IgD-negative memory B cell (primary cell): ENCODE measurements around the gene FGF12. TPM values are rescaled to one million over a fixed set of nuclear protein-coding genes. Genes with fewer than 3 reads are reported as not detected.
"Not testable (repeated sequence)": the region's sequence is repeated elsewhere in the genome, so short reads cannot be mapped to it uniquely, and the experiment has no call there.

ENCODE experiments used
- H3K27ac Mint-ChIP-seq, 3 donors: one replicate each; pipeline ENCODE4 v1.8.0; 2020 to 2022; ENCODE audit warnings: mild to moderate bottlenecking in 3 of 3, mixed read lengths in 3 of 3, moderate library complexity in 1 of 3
- H3K27me3 Mint-ChIP-seq: one replicate; pipeline ENCODE4 v1.8.0; 2021; ENCODE audit warnings: mixed read lengths
- H3K36me3 Mint-ChIP-seq: one replicate; pipeline ENCODE4 v1.8.0; 2020; ENCODE audit warnings: mild to moderate bottlenecking, mixed read lengths
- H3K4me1 Mint-ChIP-seq, 3 donors: one replicate each; pipeline ENCODE4 v1.8.0; 2020 to 2022; ENCODE audit warnings: mixed read lengths in 3 of 3, mild to moderate bottlenecking in 1 of 3
- H3K4me3 Mint-ChIP-seq, 4 donors: one replicate each; pipeline ENCODE4 v1.8.0; 2020 to 2022; ENCODE audit warnings: mild to moderate bottlenecking in 4 of 4, mixed read lengths in 4 of 4, moderate library complexity in 3 of 4
- H3K9me3 Mint-ChIP-seq, 3 donors: one replicate each; pipeline ENCODE4 v1.8.0; 2020 to 2021; ENCODE audit warnings: mixed read lengths in 3 of 3, mild to moderate bottlenecking in 1 of 3
- polyA plus RNA-seq: library from polyadenylated mRNA; unstranded; fragments of 300-500 nt; fragmentation: Illumina TruSeq; gene quantifications from one replicate; pipeline ENCODE4 v1.2.3, GENCODE V29; 2021

The FGF12 gene
- polyA plus RNA-seq, 1 donor from 2014 or later = 0.38 TPM

DNA sequence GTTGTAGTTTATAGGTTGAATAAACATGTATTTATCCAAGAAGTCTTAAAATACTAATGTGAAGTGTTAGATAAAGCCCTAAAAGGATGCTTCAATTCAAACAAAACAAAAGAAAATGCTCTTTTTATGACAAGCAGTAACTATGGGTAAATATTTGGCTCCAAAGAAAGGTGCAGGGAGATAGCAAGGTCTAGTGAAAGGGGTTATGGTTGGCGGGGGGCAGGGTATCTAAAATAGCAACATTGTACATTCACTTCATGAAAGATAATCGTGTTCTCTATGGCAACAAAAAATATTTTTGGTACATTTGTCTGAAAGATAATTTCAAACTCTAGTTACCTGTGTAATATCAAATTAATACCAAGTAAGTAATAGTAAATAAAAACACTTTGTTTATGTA lies 149.5 kb downstream of the FGF12 start:
- Mint-ChIP-seq H3K27me3 (no peaks in the 10 kb centered on the region), H3K4me1 (no peaks in the 10 kb centered on the region), H3K9me3 (peaks cover 0 to 7% (median 6%) of the 10 kb centered on the region in 3 donors), H3K4me3 (no peak overlapping the region), H3K36me3 (no peaks in the 10 kb centered on the region), H3K27ac (no peak overlapping the region)

DNA sequence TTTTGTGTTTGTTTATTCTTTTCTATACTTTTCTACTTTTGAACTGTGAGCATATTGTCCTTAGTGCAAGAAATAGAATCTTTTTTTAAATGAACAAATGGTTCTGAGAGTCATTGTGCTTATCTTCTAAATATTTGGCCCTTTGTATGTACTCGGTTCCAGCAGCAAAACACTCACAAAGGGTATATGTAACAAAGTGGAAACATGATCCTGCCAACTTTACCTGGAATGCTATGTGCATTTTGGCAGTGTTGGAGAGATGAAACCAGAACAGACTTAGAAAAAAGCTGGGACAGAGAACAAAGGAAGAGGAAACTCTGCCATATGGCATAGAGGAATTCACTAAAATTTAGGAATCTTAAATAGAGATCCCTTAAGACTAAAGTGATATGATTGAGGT lies 150.1 kb downstream of the FGF12 start:
- H3K4me1 Mint-ChIP-seq = no peaks in the 10 kb centered on the region
- peaks cover 0 to 7% (median 6%) of the 10 kb centered on the region in 3 donors for H3K9me3 Mint-ChIP-seq
- peaks cover under 1% of the 10 kb centered on the region for H3K27me3 Mint-ChIP-seq
- no peak overlapping the region for H3K4me3 Mint-ChIP-seq
- H3K27ac Mint-ChIP-seq = no peak overlapping the region
- no peaks in the 10 kb centered on the region for H3K36me3 Mint-ChIP-seq

DNA sequence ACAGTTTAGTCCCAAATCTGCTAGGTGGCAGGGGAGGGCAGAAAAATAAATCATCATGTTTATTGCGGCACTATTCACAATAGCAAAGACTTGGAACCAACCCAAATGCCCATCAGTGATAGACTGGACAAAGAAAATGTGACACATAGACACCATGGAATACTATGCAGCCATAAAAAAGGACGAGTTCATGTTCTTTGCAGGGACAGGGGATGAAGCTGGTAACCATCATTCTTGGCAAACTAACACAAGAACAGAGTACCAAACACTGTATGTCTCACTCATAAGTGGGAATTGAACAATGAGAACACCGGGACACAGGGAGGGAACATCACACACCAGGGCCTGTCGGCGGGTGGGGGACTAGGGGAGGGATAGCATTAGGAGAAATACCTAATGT lies 150.6 kb downstream of the FGF12 start:
- H3K27me3 Mint-ChIP-seq, H3K9me3 Mint-ChIP-seq, H3K36me3 Mint-ChIP-seq, H3K4me1 Mint-ChIP-seq, H3K27ac Mint-ChIP-seq, H3K4me3 Mint-ChIP-seq: not testable (repeated sequence)

GRCh38 chr3:192575879-192576506 lies 151.3 kb downstream of the FGF12 start:
- peaks cover 0 to 5% (median 2%) of the 10 kb centered on the region in 3 donors for H3K4me1 Mint-ChIP-seq
- no peaks in the 10 kb centered on the region for H3K36me3 Mint-ChIP-seq
- peaks cover 0 to 7% (median 6%) of the 10 kb centered on the region in 3 donors for H3K9me3 Mint-ChIP-seq
- H3K27me3 Mint-ChIP-seq = peaks cover 9% of the 10 kb centered on the region
- no peak overlapping the region for H3K27ac Mint-ChIP-seq
- no peak overlapping the region for H3K4me3 Mint-ChIP-seq

- no peak overlapping the region for H3K27ac Mint-ChIP-seq
Measured at GRCh38 chr3:192573240-192573639, 154.1 kb downstream of the FGF12 start.

DNA sequence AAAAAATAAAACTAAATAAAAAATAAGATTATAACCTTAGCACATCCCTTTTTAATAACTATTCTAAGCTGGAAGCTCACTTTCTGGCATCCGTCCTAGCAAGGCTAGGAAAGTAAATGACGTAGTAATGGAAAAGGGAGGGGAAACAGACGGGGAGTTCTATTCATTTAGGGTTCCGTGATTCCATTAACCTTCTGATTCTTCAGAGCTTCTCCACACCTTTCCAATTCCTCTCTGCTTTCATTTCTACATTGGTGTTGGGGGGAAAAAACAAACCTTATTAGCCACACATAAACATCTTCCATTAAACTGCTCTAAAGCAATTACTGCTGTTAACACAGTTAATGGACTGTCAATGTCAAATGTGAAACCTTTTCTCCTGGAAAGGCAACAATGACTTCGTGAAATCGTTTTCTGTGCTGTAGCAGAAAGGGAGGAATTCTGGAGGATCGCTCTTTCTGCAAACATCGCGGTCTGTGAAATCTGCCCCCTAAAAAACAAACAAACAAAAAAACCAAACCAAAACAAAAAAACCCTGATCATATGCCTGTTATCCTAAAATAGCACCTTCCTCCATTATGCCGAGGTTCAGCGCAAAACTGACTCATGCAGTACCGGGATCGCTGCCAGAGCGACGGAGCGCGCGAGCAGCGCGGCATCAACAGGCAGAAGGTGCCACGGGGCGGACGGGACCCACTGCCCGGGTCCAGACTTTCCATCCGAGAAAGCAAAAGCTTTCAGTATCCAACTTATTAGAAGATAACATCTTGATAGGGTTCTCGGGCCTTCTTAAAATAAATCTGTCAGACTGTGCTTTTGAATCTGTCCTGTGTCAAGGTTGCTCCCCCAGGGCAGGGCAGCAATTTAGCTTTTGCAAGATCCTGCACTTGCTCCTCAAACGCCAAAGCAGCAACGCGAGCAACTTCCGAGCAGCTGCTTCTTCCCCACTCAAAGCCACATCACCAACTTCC lies 156.2 kb downstream of the FGF12 start:
- no peaks in the 10 kb centered on the region for H3K36me3 Mint-ChIP-seq
- H3K9me3 Mint-ChIP-seq = peaks cover 0 to 3% (median under 1%) of the 10 kb centered on the region in 3 donors
- H3K4me1 Mint-ChIP-seq = peaks cover 0 to 6% (median 5%) of the 10 kb centered on the region in 3 donors
- H3K27me3 Mint-ChIP-seq = peaks cover 19% of the 10 kb centered on the region
- H3K27ac Mint-ChIP-seq = no peak overlapping the region
- H3K4me3 Mint-ChIP-seq = peak overlapping the region; percentile 10 to 68 (median 54)

More at GRCh38 chr3:192573240-192573639, 154.1 kb downstream of the FGF12 start:
- Mint-ChIP-seq H3K27me3 (peaks cover 19% of the 10 kb centered on the region), H3K9me3 (peaks cover 0 to 7% (median 6%) of the 10 kb centered on the region in 3 donors), H3K4me3 (no peak overlapping the region), H3K4me1 (peaks cover 0 to 6% (median 2%) of the 10 kb centered on the region in 3 donors), H3K36me3 (no peaks in the 10 kb centered on the region)

GRCh38 chr3:192570315-192570714 lies 157.0 kb downstream of the FGF12 start:
- Mint-ChIP-seq H3K4me1 (peaks cover 0 to 6% (median 5%) of the 10 kb centered on the region in 3 donors), H3K27ac (no peak overlapping the region), H3K4me3 (peak overlapping the region in 1 of 4 donors; percentile 23), H3K9me3 (peaks cover 0 to 3% (median 0%) of the 10 kb centered on the region in 3 donors), H3K27me3 (peaks cover 19% of the 10 kb centered on the region), H3K36me3 (no peaks in the 10 kb centered on the region)

DNA sequence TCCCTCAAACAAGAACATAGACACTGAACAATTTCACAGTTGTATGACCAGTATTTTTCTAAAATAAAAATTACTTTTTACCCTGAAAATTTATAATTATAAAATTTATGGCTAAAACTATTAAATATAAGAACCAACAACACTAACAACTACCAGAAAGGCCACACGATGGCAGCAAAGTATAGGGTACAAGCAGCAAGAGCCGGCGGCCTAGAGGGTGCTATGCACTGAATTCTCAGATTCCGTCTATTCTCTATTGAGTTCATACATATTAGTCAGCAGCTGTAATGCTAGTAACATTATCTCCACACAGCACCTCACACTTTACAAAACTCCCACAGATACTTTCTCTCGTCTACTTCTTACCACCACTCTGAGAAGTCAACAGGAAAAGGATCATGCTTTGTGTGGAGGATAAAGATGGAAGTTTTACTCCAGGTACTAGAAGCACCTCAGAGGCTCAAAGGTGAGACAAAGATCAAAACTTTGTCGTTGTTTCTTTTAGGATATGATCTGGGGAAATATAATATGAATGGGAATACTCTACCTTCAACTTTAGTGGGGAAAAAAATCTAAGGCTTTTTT lies 160.5 kb downstream of the FGF12 start:
- H3K4me3 Mint-ChIP-seq = no peak overlapping the region
- H3K9me3 Mint-ChIP-seq = no peaks in the 10 kb centered on the region
- peaks cover 15% of the 10 kb centered on the region for H3K27me3 Mint-ChIP-seq
- H3K36me3 Mint-ChIP-seq = no peaks in the 10 kb centered on the region
- no peak overlapping the region for H3K27ac Mint-ChIP-seq
- peaks cover 0 to 6% (median 2%) of the 10 kb centered on the region in 3 donors for H3K4me1 Mint-ChIP-seq

- Mint-ChIP-seq H3K4me1 (peaks cover 0 to 2% (median 0%) of the 10 kb centered on the region in 3 donors), H3K4me3 (no peak overlapping the region), H3K36me3 (no peaks in the 10 kb centered on the region), H3K9me3 (no peaks in the 10 kb centered on the region), H3K27me3 (peaks cover 5% of the 10 kb centered on the region), H3K27ac (no peak overlapping the region)
Measured at GRCh38 chr3:192564611-192565010, 162.7 kb downstream of the FGF12 start.

DNA sequence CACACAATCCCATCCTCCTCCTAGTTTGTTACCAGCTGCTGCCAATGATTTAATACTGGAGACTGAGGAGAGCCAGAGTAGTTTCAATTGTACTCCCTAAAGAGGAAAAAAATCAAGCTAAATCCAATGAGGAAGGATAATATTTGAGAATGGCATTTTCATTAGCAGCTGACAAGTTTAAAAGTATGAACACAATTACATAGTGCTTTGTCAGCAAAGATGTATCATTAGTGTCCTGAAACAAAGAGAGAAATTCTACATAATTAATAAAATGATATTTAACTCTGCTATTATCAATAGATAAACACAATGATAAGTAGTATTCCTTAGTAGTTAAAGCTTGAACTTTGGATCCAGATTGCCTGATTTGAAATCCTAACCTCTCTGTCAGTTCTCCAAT lies 163.9 kb downstream of the FGF12 start:
- Mint-ChIP-seq H3K9me3 (no peaks in the 10 kb centered on the region), H3K36me3 (no peaks in the 10 kb centered on the region)

DNA sequence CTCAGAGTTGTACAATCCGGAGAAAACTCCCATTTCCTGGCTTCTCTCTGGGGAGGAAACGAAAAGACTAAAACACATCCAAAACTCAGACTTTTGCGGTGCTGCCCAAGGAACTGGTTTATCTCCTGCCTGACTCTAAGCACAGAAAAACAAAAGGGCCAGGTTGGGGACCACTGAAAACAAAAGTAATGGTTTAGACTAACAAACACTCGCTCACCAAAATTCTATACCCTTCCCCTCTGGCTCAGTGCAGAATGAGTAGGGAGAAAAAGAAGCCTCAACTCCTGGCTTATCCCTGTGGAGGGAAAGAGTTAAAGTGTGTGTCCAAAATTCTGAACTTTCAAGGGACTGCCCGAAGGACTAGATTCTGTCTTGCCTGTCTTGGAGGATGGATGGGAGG lies 173.6 kb downstream of the FGF12 start:
- H3K27ac Mint-ChIP-seq = no peak overlapping the region
- no peak overlapping the region for H3K4me3 Mint-ChIP-seq
- peaks cover 0 to under 1% (median 0%) of the 10 kb centered on the region in 3 donors for H3K4me1 Mint-ChIP-seq
- peaks cover 4% of the 10 kb centered on the region for H3K36me3 Mint-ChIP-seq
- H3K9me3 Mint-ChIP-seq = peaks cover 9 to 19% (median 18%) of the 10 kb centered on the region in 3 donors
- peaks cover 6% of the 10 kb centered on the region for H3K27me3 Mint-ChIP-seq

More for the DNA sequence above, 163.9 kb downstream of the FGF12 start:
- no peaks in the 10 kb centered on the region for H3K27me3 Mint-ChIP-seq
- H3K27ac Mint-ChIP-seq = no peak overlapping the region
- peaks cover 0 to 2% (median 0%) of the 10 kb centered on the region in 3 donors for H3K4me1 Mint-ChIP-seq
- H3K4me3 Mint-ChIP-seq = no peak overlapping the region

DNA sequence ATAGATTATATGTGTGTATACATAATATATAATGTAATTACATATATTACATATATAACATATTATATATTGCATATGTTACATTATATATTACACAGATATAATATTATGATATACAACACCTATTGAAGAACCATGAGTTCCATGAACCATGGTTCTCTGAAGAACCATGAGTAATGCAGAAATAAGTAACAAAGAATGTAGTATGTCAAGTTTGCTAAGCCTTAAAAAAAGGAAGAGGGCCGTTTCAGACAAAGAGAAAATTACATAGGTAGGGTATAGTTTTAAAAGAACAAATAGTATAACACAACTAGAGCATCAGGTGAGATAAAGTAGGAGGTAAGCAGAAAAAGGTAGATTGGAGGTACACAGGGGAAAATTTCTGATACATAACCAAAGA lies 177.0 kb downstream of the FGF12 start:
- H3K36me3 Mint-ChIP-seq = peaks cover 4% of the 10 kb centered on the region
- H3K27me3 Mint-ChIP-seq = peaks cover 6% of the 10 kb centered on the region
- H3K27ac Mint-ChIP-seq = no peak overlapping the region

GRCh38 chr3:192545333-192545732 lies 182.0 kb downstream of the FGF12 start:
- H3K27me3 Mint-ChIP-seq = peaks cover 17% of the 10 kb centered on the region
- H3K4me1 Mint-ChIP-seq = peaks cover 5 to 7% (median 6%) of the 10 kb centered on the region in 3 donors
- H3K9me3 Mint-ChIP-seq = peaks cover 0 to 4% (median 2%) of the 10 kb centered on the region in 3 donors
- H3K27ac Mint-ChIP-seq = no peak overlapping the region
- no peak overlapping the region for H3K4me3 Mint-ChIP-seq
- H3K36me3 Mint-ChIP-seq = peaks cover 3% of the 10 kb centered on the region

More for the DNA sequence above, 177.0 kb downstream of the FGF12 start:
- Mint-ChIP-seq H3K4me1 (peaks cover 5 to 7% (median 6%) of the 10 kb centered on the region in 3 donors), H3K9me3 (peaks cover 9 to 19% (median 15%) of the 10 kb centered on the region in 3 donors), H3K4me3 (no peak overlapping the region)

DNA sequence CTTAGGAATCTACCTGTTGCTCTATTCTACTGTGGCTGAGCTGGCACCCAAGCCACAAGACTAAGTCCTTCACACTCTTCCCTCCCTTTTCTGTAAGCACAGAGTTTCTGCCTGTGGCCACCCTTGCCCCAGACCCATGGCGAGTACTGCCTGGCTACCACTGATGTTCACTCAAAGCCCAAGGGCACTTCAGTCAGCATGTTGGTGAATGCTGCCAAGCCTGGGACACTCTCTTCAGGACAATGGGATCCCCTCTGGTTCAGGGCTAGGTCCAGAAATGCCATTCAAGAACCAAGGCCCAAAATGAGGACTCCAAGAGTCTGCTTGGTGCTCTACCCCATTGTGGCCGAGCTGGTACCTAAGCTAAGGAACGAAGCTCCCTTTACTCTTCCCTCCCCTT lies 184.2 kb downstream of the FGF12 start:
- Mint-ChIP-seq H3K4me3 (no peak overlapping the region), H3K36me3 (peaks cover 3% of the 10 kb centered on the region), H3K27me3 (peaks cover 20% of the 10 kb centered on the region), H3K4me1 (peaks cover 5 to 6% (median 5%) of the 10 kb centered on the region in 3 donors), H3K27ac (no peak overlapping the region), H3K9me3 (peaks cover 0 to 8% (median 2%) of the 10 kb centered on the region in 3 donors)

- H3K36me3 Mint-ChIP-seq = no peaks in the 10 kb centered on the region
- H3K9me3 Mint-ChIP-seq = no peaks in the 10 kb centered on the region
- no peak overlapping the region for H3K4me3 Mint-ChIP-seq
- peaks cover 4 to 14% (median 13%) of the 10 kb centered on the region in 3 donors for H3K4me1 Mint-ChIP-seq
- no peak overlapping the region for H3K27ac Mint-ChIP-seq
- peaks cover 31% of the 10 kb centered on the region for H3K27me3 Mint-ChIP-seq
Measured at GRCh38 chr3:192516820-192517219, 210.5 kb downstream of the FGF12 start.
